NB4 (cell line): ENCODE measurements around the gene TC2N.
"Not testable (repeated sequence)": the region's sequence is repeated elsewhere in the genome, so short reads cannot be mapped to it uniquely, and the experiment has no call there.

Experiments used
- DNase-seq: peaks from one replicate; pipeline ENCODE4 v3.0.0; 2010; ENCODE audit warnings: low read depth
- H3K4me3 ChIP-seq: one replicate; pipeline ENCODE4 v1.5.1; 2011; ENCODE audit warnings: mild to moderate bottlenecking, low read depth, low read length, moderate library complexity
- MYC ChIP-seq: IDR thresholded peaks from 2 replicates; pipeline ENCODE4 v1.6.1; 2011; ENCODE audit warnings: low read depth, low read length
- POLR2A ChIP-seq: IDR thresholded peaks from 2 replicates; pipeline ENCODE4 v1.6.1; 2011; ENCODE audit warnings: mild to moderate bottlenecking; ENCODE audit not compliant: insufficient read length; ENCODE audit errors: extremely low read depth
- TF ChIP-seq, protein P1 (sequence below): IDR thresholded peaks from 2 replicates; pipeline ENCODE4 v1.6.1; 2011; ENCODE audit warnings: low read depth, low read length
- TF ChIP-seq, protein P2 (sequence below): IDR thresholded peaks from one replicate; pipeline ENCODE4 v1.5.1; 2012; ENCODE audit warnings: low read depth, low read length

The TC2N gene

DNA sequence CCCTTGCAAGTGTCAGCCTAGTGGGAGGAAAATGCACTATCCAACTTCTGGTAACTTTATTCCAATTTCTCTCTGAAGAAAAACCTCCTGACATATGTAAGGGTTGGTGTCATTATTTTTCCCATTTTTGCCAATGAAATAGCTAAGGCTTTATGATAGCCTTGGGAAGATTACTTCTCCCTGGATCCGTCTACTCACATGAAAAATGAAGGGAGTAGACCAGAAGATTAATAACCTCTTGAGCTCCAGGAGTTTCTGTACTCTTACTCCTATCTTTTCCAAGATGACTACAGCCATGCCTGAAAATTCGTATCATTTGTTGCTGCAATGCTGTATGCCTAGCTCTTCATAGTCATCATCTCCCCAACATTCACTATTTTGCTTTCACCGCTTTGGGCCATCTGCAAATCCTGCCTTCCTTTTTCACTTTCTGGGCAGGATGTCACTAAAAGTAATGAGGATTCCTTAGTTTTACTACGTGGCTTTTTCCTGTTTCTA lies 18.8 kb downstream of the TC2N start:
- H3K4me3 ChIP-seq, result no peak overlapping the region
- DNase-seq, result no peak
- TF ChIP-seq, protein P1, sequence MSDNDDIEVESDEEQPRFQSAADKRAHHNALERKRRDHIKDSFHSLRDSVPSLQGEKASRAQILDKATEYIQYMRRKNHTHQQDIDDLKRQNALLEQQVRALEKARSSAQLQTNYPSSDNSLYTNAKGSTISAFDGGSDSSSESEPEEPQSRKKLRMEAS, result no peak
- TF ChIP-seq POLR2A, result no peak
- no peak for TF ChIP-seq MYC
- TF ChIP-seq, protein P2, sequence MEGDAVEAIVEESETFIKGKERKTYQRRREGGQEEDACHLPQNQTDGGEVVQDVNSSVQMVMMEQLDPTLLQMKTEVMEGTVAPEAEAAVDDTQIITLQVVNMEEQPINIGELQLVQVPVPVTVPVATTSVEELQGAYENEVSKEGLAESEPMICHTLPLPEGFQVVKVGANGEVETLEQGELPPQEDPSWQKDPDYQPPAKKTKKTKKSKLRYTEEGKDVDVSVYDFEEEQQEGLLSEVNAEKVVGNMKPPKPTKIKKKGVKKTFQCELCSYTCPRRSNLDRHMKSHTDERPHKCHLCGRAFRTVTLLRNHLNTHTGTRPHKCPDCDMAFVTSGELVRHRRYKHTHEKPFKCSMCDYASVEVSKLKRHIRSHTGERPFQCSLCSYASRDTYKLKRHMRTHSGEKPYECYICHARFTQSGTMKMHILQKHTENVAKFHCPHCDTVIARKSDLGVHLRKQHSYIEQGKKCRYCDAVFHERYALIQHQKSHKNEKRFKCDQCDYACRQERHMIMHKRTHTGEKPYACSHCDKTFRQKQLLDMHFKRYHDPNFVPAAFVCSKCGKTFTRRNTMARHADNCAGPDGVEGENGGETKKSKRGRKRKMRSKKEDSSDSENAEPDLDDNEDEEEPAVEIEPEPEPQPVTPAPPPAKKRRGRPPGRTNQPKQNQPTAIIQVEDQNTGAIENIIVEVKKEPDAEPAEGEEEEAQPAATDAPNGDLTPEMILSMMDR, result no peak

DNA sequence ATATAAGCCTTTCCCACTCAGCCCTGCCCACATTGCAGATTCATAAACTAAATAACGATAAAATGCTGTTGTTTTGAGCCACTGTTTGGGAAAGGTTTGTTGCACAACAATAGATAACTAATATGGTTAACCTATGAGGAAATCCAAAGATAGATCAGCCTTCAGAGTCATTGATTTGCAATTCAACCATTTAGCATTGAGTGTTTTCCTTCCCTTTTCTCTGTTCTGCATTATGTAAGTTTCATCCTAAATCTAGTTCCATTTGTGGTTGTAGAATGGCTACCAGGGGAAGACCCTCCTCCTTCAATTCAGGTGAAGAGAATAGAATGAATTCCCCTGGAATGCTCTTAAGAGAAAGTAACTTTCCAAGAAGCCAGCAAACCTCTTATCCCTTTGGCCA lies 19.6 kb downstream of the TC2N start:
- TF ChIP-seq, protein P2, result no peak
- TF ChIP-seq POLR2A (no peak), MYC (no peak)
- TF ChIP-seq, protein P1, result no peak
- DNase-seq, result no peak
- no peak overlapping the region for H3K4me3 ChIP-seq

- DNase-seq, result no peak
- no peak overlapping the region for H3K4me3 ChIP-seq
- TF ChIP-seq MYC (no peak), POLR2A (no peak)
- TF ChIP-seq, protein P2, result no peak
- TF ChIP-seq, protein P1, result no peak
These were observed 21.7 kb downstream of the TC2N start for GRCh38 chr14:91845652-91846051.

- not testable (repeated sequence) for DNase-seq, H3K4me3 ChIP-seq
These were observed 22.3 kb downstream of the TC2N start for GRCh38 chr14:91845056-91845455.

DNA sequence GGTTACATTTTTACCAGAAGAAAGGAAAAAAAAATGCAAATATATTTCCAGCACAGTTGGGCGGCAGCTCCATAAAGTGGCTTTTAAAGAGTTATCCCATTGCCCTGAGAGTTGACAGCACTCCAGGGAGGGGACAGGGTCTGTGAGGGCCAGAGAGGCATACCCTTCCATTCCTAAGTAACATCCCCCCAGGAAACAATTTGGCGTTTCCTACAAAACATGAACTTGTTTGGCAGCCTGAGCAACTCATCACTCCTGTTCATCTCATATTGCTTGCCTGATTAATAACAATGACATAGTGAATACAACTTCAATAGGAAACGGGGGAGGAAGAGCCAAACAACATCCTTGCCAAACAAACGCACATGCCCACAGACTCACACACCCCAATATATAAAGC lies 23.3 kb downstream of the TC2N start:
- no peak for DNase-seq
- TF ChIP-seq, protein P1, result no peak
- TF ChIP-seq, protein P2, result no peak
- TF ChIP-seq MYC (no peak), POLR2A (no peak)
- H3K4me3 ChIP-seq, result no peak overlapping the region

DNA sequence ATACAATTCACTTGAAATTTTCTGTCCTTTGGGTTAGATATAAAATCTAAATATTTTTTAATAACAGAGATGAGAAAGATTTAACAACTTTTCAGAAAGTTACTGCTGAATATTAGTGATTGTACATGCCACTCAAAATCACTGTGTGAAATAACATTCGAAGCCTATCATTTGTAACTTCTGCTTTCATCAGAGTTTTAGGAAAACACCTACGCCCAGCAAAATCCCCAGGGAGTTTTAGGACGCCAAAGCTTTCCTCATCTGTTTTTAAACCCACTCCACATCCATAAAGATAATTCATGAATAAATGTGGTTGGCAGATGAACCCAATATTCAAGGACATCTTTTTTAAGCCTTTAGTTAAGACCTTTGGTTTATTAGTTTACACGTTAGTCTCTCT lies 23.9 kb downstream of the TC2N start:
- TF ChIP-seq POLR2A (no peak), MYC (no peak)
- TF ChIP-seq, protein P1, result no peak
- TF ChIP-seq, protein P2, result no peak
- DNase-seq, result no peak
- no peak overlapping the region for H3K4me3 ChIP-seq
